ENCODE measurements around the gene MYO9A. TPM values are rescaled to one million over a fixed set of nuclear protein-coding genes. Genes with fewer than 3 reads are reported as not detected.
"Not testable (repeated sequence)": the region's sequence is repeated elsewhere in the genome, so short reads cannot be mapped to it uniquely, and the experiment has no call there.

Gene MYO9A
- total RNA-seq, 5 donors from 2014 or later (not counting 1 experiment from before 2014, with no cell fraction given), result 35.8 to 39.1 (median 38.2) TPM

DNA sequence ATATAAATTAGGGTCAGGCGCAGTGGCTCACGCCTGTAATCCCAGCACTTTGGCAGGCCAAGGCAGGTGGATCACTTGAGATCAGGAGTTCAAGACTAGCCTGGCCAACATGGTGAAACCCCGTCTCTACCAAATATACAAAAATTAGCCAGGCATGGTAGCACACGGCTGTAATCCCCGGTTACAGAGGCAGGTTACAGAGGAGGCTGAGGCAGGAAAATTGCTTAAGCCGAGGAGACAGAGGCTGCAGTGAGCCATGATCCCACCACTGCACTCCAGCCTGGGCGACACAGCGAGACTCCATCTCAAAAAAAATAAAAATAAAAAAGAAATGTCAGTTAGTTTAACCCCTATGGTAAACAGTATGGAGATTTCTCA, 46.5 kb downstream of the MYO9A start:
- H3K9me3 Mint-ChIP-seq; H3K27ac Mint-ChIP-seq; H3K27me3 Mint-ChIP-seq; H3K4me3 ChIP-seq (ENCODE audit: control insufficient read depth in 1 of 2, extremely low read depth in 1 of 2, low read length in 1 of 2); H3K4me3 Mint-ChIP-seq; H3K36me3 ChIP-seq (ENCODE audit: control insufficient read depth in 2 of 2, extremely low read depth in 1 of 2, insufficient read depth in 1 of 2, low read length in 1 of 2); H3K4me1 ChIP-seq (ENCODE audit: control insufficient read depth in 1 of 2, extremely low read depth in 1 of 2, insufficient read depth in 2 of 2, low read length in 2 of 2); H3K27me3 ChIP-seq (replicated peaks in 1 of 2; ENCODE audit: control insufficient read depth in 2 of 2, extremely low read depth in 1 of 2, insufficient read depth in 2 of 2, low read length in 1 of 2); ATAC-seq (replicated peaks in 1 of 4); DNase-seq; H3K27ac ChIP-seq (ENCODE audit: low read length); CTCF ChIA-PET; H3K9me3 ChIP-seq: not testable (repeated sequence)
- Mint-ChIP-seq H3K36me3 (peaks cover 16% of the 10 kb centered on the region), H3K4me1 (peaks cover 22 to 43% (median 25%) of the 10 kb centered on the region in 3 donors)
- WGBS (ENCODE audit: insufficient coverage), result 100% methylated on average over 4 of the region's 8 CpGs
- POLR2A ChIA-PET, result interaction anchor here in 1 of 2 donors (0.7 kb wide), 1 partner anchor 1529 kb away, joined by 4 read pairs; no protein-coding TSS in a partner anchor

DNA sequence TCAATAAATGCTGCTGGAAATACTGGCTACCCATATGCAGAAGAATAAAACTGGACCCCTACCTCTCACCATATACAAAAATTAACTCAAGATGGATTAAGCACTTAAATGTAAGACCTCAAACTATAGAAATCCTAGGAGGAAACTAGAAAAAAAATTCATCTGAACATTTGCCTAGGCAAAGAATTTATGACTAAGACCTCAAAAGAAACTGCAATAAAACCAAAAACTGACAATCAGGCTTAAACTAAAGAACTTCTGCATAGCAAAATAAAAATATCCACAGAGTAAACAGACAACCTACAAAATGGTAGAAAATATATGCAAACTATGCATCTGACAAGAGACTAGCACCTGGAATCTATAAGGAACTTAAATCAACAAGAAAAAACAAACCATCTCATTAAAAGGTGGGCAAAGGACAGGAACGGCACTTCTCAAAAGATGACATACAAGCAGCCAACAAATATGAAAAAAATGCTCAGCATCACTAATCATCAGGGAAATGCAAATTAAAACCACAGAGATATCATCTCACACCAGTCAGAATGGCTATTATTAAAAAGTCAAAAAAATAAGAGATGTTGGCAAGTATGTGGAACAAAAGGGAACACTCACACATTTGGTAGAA, 47.0 kb downstream of the MYO9A start:
- Histone ChIP-seq H3K27ac (ENCODE audit: low read length) (no peak overlapping the region), H3K4me1 (ENCODE audit: control insufficient read depth in 1 of 2, extremely low read depth in 1 of 2, insufficient read depth in 2 of 2, low read length in 2 of 2) (no peaks in the 10 kb centered on the region), H3K27me3 (replicated peaks in 1 of 2; ENCODE audit: control insufficient read depth in 2 of 2, extremely low read depth in 1 of 2, insufficient read depth in 2 of 2, low read length in 1 of 2) (no peaks in the 10 kb centered on the region), H3K9me3 (no peaks in the 10 kb centered on the region), H3K4me3 (ENCODE audit: control insufficient read depth in 1 of 2, extremely low read depth in 1 of 2, low read length in 1 of 2) (no peak overlapping the region), H3K36me3 (ENCODE audit: control insufficient read depth in 2 of 2, extremely low read depth in 1 of 2, insufficient read depth in 1 of 2, low read length in 1 of 2) (no peaks in the 10 kb centered on the region)
- POLR2A ChIA-PET, result no interaction called here
- peaks cover 16% of the 10 kb centered on the region for H3K36me3 Mint-ChIP-seq
- no peaks in the 10 kb centered on the region for H3K27me3 Mint-ChIP-seq
- no peaks in the 10 kb centered on the region for H3K9me3 Mint-ChIP-seq
- H3K4me1 Mint-ChIP-seq, result peaks cover 21 to 37% (median 24%) of the 10 kb centered on the region in 3 donors
- no peak overlapping the region for H3K4me3 Mint-ChIP-seq
- ATAC-seq (replicated peaks in 1 of 4), result no peak
- no peak overlapping the region for H3K27ac Mint-ChIP-seq
- DNase-seq, result no peak
- CTCF ChIA-PET, result interaction anchor here in 1 of 2 donors (0.6 kb wide), 1 partner anchor 528 kb away, joined by 3 read pairs; no protein-coding TSS in a partner anchor
- no CpG with 5 or more reads among the region's 1 CpG for WGBS (ENCODE audit: insufficient coverage)

DNA sequence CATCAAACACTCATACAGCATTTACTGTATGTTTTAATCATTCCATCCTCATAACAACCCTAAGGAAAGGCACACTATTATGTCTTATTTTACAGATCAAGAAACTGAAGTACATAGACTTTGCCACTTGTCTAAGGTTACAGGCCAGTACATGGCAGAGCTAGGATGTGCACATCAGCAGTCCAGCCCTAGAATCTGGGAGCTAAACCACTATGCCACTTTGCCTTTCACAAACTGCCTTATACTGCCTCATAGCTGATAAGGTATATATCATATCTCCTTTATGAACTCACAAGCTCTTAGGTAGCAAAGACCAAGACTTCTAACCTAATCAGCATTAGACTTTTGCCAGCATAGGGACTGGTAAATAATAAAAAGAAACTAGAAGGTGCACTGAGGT, 49.1 kb downstream of the MYO9A start:
- Histone ChIP-seq H3K9me3 (no peaks in the 10 kb centered on the region), H3K27ac (ENCODE audit: low read length) (no peak overlapping the region), H3K27me3 (replicated peaks in 1 of 2; ENCODE audit: control insufficient read depth in 2 of 2, extremely low read depth in 1 of 2, insufficient read depth in 2 of 2, low read length in 1 of 2) (no peaks in the 10 kb centered on the region), H3K4me1 (ENCODE audit: control insufficient read depth in 1 of 2, extremely low read depth in 1 of 2, insufficient read depth in 2 of 2, low read length in 2 of 2) (no peaks in the 10 kb centered on the region), H3K4me3 (ENCODE audit: control insufficient read depth in 1 of 2, extremely low read depth in 1 of 2, low read length in 1 of 2) (no peak overlapping the region), H3K36me3 (ENCODE audit: control insufficient read depth in 2 of 2, extremely low read depth in 1 of 2, insufficient read depth in 1 of 2, low read length in 1 of 2) (no peaks in the 10 kb centered on the region)
- ChIA-PET POLR2A (no interaction called here), CTCF (interaction anchor here in 1 of 2 donors (0.7 kb wide), 1 partner anchor 22 kb away, joined by 4 read pairs; no protein-coding TSS in a partner anchor)
- peaks cover 20 to 29% (median 21%) of the 10 kb centered on the region in 3 donors for H3K4me1 Mint-ChIP-seq
- H3K36me3 Mint-ChIP-seq, result peaks cover 24% of the 10 kb centered on the region
- no peaks in the 10 kb centered on the region for H3K27me3 Mint-ChIP-seq
- H3K27ac Mint-ChIP-seq, result no peak overlapping the region
- no peak for ATAC-seq (replicated peaks in 1 of 4)
- no peak for DNase-seq
- H3K4me3 Mint-ChIP-seq, result no peak overlapping the region
- H3K9me3 Mint-ChIP-seq, result peaks cover 0 to 1% (median 0%) of the 10 kb centered on the region in 3 donors

- H3K9me3 ChIP-seq, result no peaks in the 10 kb centered on the region
- ATAC-seq (replicated peaks in 1 of 4) (no peak), DNase-seq (no peak)
- Mint-ChIP-seq H3K9me3 (peaks cover 0 to 22% (median 2%) of the 10 kb centered on the region in 3 donors), H3K27ac (no peak overlapping the region), H3K36me3 (peaks cover 36% of the 10 kb centered on the region), H3K4me1 (peaks cover 15 to 26% (median 16%) of the 10 kb centered on the region in 3 donors), H3K4me3 (no peak overlapping the region), H3K27me3 (no peaks in the 10 kb centered on the region)
- no peaks in the 10 kb centered on the region for H3K27me3 ChIP-seq (replicated peaks in 1 of 2; ENCODE audit: control insufficient read depth in 2 of 2, extremely low read depth in 1 of 2, insufficient read depth in 2 of 2, low read length in 1 of 2)
- H3K4me3 ChIP-seq (ENCODE audit: control insufficient read depth in 1 of 2, extremely low read depth in 1 of 2, low read length in 1 of 2), result no peak overlapping the region
- WGBS (ENCODE audit: insufficient coverage), result no CpG with 5 or more reads among the region's 2 CpGs
- H3K4me1 ChIP-seq (ENCODE audit: control insufficient read depth in 1 of 2, extremely low read depth in 1 of 2, insufficient read depth in 2 of 2, low read length in 2 of 2), result peaks cover 0 to 6% of the 10 kb centered on the region in 2 experiments
- CTCF ChIA-PET, result interaction anchor here in 1 of 2 donors (0.6 kb wide), 1 partner anchor 322 kb away, joined by 5 read pairs; no protein-coding TSS in a partner anchor
- no peak overlapping the region for H3K27ac ChIP-seq (ENCODE audit: low read length)
- POLR2A ChIA-PET, result interaction anchor here in 1 of 2 donors (0.5 kb wide), 1 partner anchor 291 kb away, joined by 3 read pairs; no protein-coding TSS in a partner anchor
- H3K36me3 ChIP-seq (ENCODE audit: control insufficient read depth in 2 of 2, extremely low read depth in 1 of 2, insufficient read depth in 1 of 2, low read length in 1 of 2), result no peaks in the 10 kb centered on the region
These were observed 52.1 kb downstream of the MYO9A start for GRCh38 chr15:72065801-72066200.

- H3K9me3 Mint-ChIP-seq, result peaks cover 0 to 22% (median 2%) of the 10 kb centered on the region in 3 donors
- no peaks in the 10 kb centered on the region for H3K27me3 Mint-ChIP-seq
- Histone ChIP-seq H3K4me3 (ENCODE audit: control insufficient read depth in 1 of 2, extremely low read depth in 1 of 2, low read length in 1 of 2) (no peak overlapping the region), H3K27ac (ENCODE audit: low read length) (no peak overlapping the region), H3K27me3 (replicated peaks in 1 of 2; ENCODE audit: control insufficient read depth in 2 of 2, extremely low read depth in 1 of 2, insufficient read depth in 2 of 2, low read length in 1 of 2) (no peaks in the 10 kb centered on the region), H3K36me3 (ENCODE audit: control insufficient read depth in 2 of 2, extremely low read depth in 1 of 2, insufficient read depth in 1 of 2, low read length in 1 of 2) (no peaks in the 10 kb centered on the region), H3K4me1 (ENCODE audit: control insufficient read depth in 1 of 2, extremely low read depth in 1 of 2, insufficient read depth in 2 of 2, low read length in 2 of 2) (peaks cover 0 to 6% of the 10 kb centered on the region in 2 experiments), H3K9me3 (no peaks in the 10 kb centered on the region)
- ATAC-seq (replicated peaks in 1 of 4) (no peak), DNase-seq (no peak)
- H3K4me1 Mint-ChIP-seq, result peaks cover 17 to 25% (median 20%) of the 10 kb centered on the region in 3 donors
- no peak overlapping the region for H3K27ac Mint-ChIP-seq
- ChIA-PET POLR2A (no interaction called here), CTCF (no interaction called here)
- H3K36me3 Mint-ChIP-seq, result peaks cover 36% of the 10 kb centered on the region
- H3K4me3 Mint-ChIP-seq, result no peak overlapping the region
These were observed 54.8 kb downstream of the MYO9A start for GRCh38 chr15:72063186-72063585.

DNA sequence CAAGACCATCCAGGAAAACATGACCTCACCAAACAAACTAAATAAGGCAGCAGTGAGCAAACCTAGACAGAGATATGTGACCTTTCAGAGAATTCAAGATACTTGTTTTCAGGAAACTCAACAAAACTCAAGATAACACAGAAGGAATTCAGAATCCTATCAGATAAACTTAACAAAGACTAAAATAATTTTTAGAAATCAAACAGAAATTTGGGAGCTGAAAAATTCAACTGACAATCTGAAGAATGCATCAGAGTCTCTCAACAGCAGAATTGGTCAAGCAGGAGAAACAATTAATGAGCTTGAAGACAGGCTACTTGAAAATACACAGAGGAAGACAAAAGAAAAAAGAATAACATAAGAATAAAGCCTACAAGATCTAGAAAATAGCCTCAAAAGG, 55.6 kb downstream of the MYO9A start:
- ChIA-PET CTCF (no interaction called here), POLR2A (no interaction called here)
- H3K4me1 Mint-ChIP-seq, result peaks cover 24 to 33% (median 28%) of the 10 kb centered on the region in 3 donors

More for the DNA sequence above, 55.6 kb downstream of the MYO9A start:
- no peak overlapping the region for H3K27ac Mint-ChIP-seq
- no peak overlapping the region for H3K27ac ChIP-seq (ENCODE audit: low read length)
- peaks cover 36% of the 10 kb centered on the region for H3K36me3 Mint-ChIP-seq
- ATAC-seq (replicated peaks in 1 of 4) (no peak), DNase-seq (no peak)
- peaks cover 0 to 22% (median 2%) of the 10 kb centered on the region in 3 donors for H3K9me3 Mint-ChIP-seq
- no peaks in the 10 kb centered on the region for H3K9me3 ChIP-seq
- no peaks in the 10 kb centered on the region for H3K36me3 ChIP-seq (ENCODE audit: control insufficient read depth in 2 of 2, extremely low read depth in 1 of 2, insufficient read depth in 1 of 2, low read length in 1 of 2)
- H3K4me3 Mint-ChIP-seq, result no peak overlapping the region
- H3K27me3 ChIP-seq (replicated peaks in 1 of 2; ENCODE audit: control insufficient read depth in 2 of 2, extremely low read depth in 1 of 2, insufficient read depth in 2 of 2, low read length in 1 of 2), result no peaks in the 10 kb centered on the region
- H3K4me1 ChIP-seq (ENCODE audit: control insufficient read depth in 1 of 2, extremely low read depth in 1 of 2, insufficient read depth in 2 of 2, low read length in 2 of 2), result peaks cover 3 to 6% of the 10 kb centered on the region in 2 experiments
- no peak overlapping the region for H3K4me3 ChIP-seq (ENCODE audit: control insufficient read depth in 1 of 2, extremely low read depth in 1 of 2, low read length in 1 of 2)
- no peaks in the 10 kb centered on the region for H3K27me3 Mint-ChIP-seq
